Liver (tissue), 3 donors: ENCODE results near the gene ATCAY.

ENCODE experiments used
- FOXA1 ChIP-seq: IDR thresholded peaks from 2 replicates; pipeline ENCODE4 v1.6.1; 2016; ENCODE audit warnings: antibody characterized with exemption
- FOXA2 ChIP-seq: IDR thresholded peaks from 2 replicates; pipeline ENCODE4 v1.6.1; 2016; ENCODE audit warnings: antibody characterized with exemption
- GABPA ChIP-seq, 2 donors: IDR thresholded peaks in 1 of 2; conservative IDR thresholded peaks in 1 of 2; 2 replicates each; pipeline ENCODE4 v1.6.1; 2016; ENCODE audit warnings: antibody characterized with exemption in 2 of 2, mild to moderate bottlenecking in 1 of 2, moderate library complexity in 1 of 2
- HNF4G ChIP-seq: IDR thresholded peaks from 2 replicates; pipeline ENCODE4 v1.6.1; 2016; ENCODE audit warnings: antibody characterized with exemption
- REST ChIP-seq: IDR thresholded peaks from 2 replicates; pipeline ENCODE4 v1.6.1; 2016; ENCODE audit warnings: antibody characterized with exemption, mild to moderate bottlenecking
- SP1 ChIP-seq: IDR thresholded peaks from 2 replicates; pipeline ENCODE4 v1.6.1; 2018; ENCODE audit warnings: antibody characterized with exemption, mild to moderate bottlenecking
- YY1 ChIP-seq: IDR thresholded peaks from 2 replicates; pipeline ENCODE4 v1.6.1; 2016; ENCODE audit warnings: antibody characterized with exemption, mild to moderate bottlenecking
- TF ChIP-seq, protein P1 (sequence below): fragments of 150-350 bp; IDR thresholded peaks from 2 replicates; pipeline ENCODE4 v1.5.1; 2017; ENCODE audit warnings: improper control_type of control experiment, low read depth, low read length; ENCODE audit not compliant: missing input control
- donor health status: healthy.
- donor health status: healthy.

GRCh38 chr19:3970313-3970807 lies 89.9 kb downstream of the ATCAY start:
- TF ChIP-seq, protein P1, sequence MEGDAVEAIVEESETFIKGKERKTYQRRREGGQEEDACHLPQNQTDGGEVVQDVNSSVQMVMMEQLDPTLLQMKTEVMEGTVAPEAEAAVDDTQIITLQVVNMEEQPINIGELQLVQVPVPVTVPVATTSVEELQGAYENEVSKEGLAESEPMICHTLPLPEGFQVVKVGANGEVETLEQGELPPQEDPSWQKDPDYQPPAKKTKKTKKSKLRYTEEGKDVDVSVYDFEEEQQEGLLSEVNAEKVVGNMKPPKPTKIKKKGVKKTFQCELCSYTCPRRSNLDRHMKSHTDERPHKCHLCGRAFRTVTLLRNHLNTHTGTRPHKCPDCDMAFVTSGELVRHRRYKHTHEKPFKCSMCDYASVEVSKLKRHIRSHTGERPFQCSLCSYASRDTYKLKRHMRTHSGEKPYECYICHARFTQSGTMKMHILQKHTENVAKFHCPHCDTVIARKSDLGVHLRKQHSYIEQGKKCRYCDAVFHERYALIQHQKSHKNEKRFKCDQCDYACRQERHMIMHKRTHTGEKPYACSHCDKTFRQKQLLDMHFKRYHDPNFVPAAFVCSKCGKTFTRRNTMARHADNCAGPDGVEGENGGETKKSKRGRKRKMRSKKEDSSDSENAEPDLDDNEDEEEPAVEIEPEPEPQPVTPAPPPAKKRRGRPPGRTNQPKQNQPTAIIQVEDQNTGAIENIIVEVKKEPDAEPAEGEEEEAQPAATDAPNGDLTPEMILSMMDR = no peak
- TF ChIP-seq REST (no peak), FOXA1 (no peak), GABPA (IDR thresholded peaks at IDR 0.05 in 1 of 2, conservative IDR thresholded peaks at IDR 0.05 in 1 of 2) (no peak), SP1 (no peak), YY1 (no peak), FOXA2 (no peak), HNF4G (no peak)
